Stimulated activated CD4-positive, alpha-beta T cell treated with anti-CD3 and anti-CD28 coated beads, Interleukin-15, amount 100 ng/mL, for 24 hours (primary cell): Measurements from ENCODE around the gene KCNK16.

Experiments used
- DNase-seq: peaks from one replicate; pipeline ENCODE4 v3.0.0-alpha.2; 2020

KCNK16 gene

GRCh38 chr6:39322306-39322850 lies at the start of gene KCNK16:
KCNK16 (minus strand) TSS chr6:39322702; CDS start chr6:39322540, 162 bp downstream.
- DNase-seq = no peak

DNA sequence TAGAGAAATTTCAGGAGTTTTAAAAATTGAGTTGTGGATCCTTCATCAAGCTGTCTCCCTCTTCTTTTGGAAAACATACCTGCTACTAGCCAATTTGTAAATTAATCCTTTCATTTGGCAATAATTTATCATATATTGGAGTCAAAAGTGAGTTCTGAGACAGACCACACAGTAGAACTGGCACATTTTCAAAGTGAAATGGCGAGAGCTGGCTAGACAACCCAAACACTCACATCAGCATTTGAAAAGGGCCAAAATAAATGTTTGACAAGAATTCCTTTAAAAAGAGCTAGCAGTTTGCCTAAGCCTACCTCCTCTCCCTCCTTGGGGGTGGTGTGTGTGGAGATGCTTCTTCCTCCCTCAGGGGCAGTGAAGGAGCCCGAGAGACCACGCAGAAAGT lies 47.9 kb upstream of the KCNK16 start:
- no peak for DNase-seq

DNA sequence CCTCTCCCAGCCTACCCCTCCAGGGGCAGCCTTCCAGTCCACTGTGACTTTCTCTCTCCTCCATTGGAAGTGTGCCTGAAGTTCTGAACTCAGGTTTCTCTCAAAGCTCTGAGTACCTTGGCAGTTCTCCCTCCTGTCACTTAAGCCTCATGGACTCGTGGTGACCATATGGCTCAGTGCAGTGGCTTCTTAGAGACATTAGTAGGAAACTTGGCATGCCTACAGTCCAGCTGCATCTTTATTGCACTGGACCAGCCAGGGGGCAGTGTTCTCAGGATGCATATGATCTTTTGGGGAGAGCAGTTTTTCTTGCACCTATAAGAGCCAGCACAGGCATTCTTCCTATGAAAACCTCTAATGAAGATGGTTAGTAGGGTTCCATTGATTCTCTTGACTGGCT lies 47.5 kb upstream of the KCNK16 start:
- DNase-seq = no peak

GRCh38 chr6:39367700-39368099 lies 45.2 kb upstream of the KCNK16 start:
- no peak for DNase-seq

GRCh38 chr6:39366931-39367618 lies 44.6 kb upstream of the KCNK16 start:
- no peak for DNase-seq

DNA sequence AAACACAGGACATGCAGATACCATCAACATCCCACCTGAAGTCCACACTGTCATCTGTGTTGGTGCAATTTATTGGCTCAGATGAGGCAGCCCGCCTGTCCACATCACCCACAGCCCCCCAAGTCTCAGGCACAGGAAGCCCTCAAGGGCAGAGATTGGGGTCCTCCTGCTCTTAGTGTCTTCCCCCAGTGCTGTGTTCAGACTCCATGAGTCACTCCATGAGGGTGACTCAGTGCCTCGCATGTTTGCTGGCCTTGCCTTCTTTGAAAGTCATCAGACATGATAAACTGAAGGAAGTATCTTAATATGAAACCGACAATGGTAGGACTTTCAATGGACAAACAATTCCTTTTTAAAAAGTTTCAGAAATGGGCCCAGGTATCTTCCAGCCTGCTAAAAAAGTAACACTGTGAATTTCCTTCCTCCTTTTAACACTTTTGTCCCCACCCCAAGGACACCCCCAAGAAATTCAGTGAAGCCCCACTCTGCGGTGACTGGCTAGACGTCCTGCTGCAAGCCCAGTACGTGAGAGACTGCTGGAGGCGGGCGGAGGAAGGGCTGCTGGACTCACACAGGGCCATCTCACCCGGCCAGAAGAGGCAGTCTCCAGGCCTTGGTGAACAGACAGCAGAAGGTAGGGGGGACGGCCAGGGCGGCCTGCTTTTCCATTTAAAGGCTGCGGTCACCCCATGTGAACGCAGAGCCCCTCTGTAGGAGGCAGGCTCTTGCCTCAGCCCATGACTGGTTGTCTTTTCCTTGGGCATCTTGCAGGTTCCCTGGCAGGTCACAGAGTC lies 43.0 kb upstream of the KCNK16 start:
- no peak for DNase-seq

DNA sequence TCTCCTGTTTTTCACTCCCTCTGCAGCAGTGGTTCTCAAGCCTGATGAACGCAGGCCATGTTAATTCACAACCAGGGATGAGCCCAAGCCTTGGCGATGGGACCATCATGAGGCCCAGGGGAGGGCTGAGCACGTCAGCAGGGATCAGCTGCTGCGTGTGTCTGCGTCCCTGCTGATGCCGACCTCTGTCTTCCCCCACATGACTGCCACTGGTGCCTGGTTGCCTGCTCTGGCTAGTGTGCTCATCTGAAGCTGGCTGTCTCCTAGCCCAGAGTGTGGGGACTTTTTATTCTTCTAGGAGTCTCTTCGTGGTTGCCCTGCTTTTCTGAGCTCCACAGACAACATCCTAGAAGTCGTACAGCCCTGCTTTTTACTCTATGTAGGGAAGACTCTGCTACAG lies 40.8 kb upstream of the KCNK16 start:
- no peak for DNase-seq

GRCh38 chr6:39362487-39362865 lies 40.0 kb upstream of the KCNK16 start:
- DNase-seq = no peak

DNA sequence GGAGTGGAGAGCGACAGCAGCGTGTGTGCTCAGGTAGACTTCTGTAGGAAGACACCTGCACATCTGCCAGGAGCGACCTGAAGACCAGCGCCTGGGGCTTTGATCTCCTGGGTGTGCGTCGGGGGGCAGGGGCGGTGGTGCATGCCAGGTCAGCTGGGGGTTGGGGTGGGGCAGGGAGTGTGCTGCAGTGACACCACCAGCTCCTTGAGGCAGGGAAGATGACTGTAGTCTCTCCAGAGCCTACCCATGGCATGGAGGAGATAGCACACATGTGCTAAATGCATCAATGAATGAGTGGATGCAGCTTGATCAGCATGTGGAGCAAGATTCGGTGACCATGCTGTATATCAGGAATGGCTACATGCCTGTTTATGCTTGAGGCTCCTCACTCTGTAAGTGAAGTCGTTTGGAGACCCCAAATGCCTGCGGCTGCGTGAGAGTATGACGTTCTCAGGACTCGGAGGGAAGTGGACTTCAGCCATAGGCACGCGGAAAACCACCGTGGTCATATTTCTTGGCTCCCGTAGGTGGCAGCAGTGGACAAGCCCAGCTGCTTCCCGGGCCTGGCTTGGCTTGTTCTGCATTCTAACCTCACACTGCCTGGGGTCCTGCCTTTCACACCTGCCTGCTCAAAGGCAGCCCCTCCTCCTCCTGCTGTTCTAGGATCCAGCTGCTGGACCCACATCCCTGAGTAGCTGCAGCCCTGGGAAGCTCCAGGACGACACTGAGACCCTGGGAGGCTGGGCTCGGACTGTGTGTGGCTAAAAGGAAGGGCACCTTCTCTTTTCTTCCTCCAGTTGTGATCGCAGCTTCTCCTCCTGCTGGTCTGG lies 39.4 kb upstream of the KCNK16 start:
- DNase-seq = peak; percentile 67

DNA sequence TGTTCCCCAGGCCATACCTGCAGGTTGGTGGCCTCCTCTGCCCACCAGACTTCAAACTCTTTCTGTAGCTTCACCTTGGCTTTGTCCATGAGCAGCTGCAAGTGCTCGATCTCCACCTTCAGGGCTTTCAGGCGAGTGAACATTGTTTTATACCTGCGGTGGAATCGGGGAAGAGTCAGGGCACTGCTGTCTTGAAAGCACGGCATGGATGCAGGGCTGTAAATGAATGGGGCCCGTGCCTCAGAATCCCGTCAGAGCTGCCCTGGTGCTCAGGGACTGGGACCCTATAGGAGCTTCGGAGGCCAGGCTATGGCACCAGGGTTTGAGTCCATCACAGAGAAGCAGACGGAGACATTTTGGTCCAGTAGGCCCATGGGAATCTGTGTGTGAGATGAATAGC lies 37.9 kb upstream of the KCNK16 start:
- no peak for DNase-seq

DNA sequence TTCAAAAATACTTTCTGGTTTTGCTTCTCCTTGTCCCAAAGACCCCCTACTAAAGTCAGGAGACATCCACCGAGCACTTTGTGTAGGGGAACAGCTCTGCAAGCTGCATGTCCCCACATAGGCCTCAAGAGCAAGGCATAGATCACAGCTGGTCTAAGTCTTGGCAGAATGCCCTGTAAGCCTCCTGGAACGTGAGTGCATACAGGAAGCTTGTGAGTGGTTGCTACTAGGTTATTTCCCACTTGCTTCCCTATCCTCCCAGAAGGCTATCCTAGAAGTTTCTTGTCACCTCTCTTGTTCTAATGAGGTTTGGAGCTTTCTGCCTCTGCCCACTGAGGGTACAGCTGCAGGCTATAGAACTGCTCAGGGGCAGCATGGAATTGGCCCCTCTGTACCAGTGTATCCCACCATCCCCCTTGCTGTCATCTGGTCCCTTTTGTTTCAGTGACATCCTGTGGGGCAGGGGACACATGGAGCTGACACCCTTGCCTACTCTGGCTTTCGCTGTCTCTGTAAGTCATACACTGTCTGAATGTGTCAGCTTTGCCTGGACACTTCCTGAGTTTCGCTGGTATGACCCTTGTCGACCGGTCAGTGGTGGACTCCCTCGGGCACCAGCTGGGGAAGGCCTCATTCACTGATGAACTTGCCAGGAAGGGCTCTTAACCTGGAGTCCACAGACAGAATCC lies 35.6 kb upstream of the KCNK16 start:
- no peak for DNase-seq

DNA sequence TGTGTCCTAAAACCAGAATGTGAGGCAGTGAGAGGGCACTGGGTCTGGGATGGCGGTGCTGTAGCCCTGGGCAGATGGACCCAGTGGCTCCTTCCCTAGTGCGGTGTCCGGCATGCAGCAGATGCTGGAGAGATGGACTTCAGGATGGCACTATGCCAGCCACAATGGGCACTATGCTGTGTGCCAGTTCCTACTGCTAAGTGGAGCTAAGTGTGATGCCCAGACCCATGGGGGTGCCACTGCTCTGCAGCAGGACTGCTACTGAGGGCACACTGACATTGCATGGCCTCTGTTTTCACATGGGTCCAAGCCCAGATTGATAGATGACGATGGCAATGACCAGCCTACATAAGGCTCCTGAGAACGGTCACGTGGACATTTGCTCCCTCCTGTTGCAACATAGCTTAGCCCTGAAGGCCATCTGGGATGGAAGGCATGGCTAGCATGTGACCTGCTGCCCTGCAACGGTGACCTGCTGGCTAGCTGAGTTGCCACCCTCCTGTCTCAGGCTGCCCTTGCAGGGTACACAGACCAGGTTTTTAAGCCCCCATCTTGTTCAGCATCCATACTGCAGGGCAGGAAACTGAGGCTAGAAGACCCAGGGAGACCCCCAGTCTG lies 31.3 kb upstream of the KCNK16 start:
- DNase-seq = no peak

GRCh38 chr6:39350723-39351505 lies 28.4 kb upstream of the KCNK16 start:
- DNase-seq = no peak

GRCh38 chr6:39348740-39349139 lies 26.2 kb upstream of the KCNK16 start:
- DNase-seq = no peak

DNA sequence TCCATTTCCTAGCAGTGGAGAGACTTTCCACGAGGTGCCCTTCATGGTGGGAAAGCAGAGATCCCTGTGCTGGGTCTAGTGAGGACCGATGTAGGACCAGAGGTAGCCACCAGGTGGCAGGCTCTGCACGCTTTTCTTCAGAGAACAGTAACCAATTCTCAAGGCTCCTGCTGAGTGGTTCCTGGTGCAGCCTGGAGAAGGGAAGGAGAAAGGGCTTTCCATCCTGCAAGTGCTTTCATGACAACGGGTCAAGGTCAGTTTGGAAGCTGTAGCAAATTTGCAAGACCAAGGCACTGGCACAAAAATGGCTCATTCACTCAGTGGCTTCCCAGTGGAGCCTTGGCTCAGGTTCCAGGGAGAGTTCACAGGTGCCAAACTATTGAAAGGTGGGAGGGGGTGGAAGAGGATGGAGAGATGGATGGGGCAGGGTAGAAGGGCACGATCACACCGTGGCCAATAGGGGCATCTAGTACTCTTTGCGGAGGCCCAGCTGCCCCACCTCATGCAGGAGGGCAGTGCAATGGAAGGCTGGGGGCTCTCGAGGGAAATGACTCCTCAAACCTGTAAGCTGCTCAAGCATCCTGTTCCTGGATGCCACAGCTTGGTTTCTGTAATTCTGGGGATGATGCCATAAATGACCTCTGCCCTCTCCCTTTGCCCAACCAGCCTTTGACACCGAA lies 25.5 kb upstream of the KCNK16 start:
- DNase-seq = peak; percentile 74

GRCh38 chr6:39347206-39347605 lies 24.7 kb upstream of the KCNK16 start:
- DNase-seq = no peak

- DNase-seq = no peak
These were observed 22.3 kb upstream of the KCNK16 start for GRCh38 chr6:39344821-39345280.

DNA sequence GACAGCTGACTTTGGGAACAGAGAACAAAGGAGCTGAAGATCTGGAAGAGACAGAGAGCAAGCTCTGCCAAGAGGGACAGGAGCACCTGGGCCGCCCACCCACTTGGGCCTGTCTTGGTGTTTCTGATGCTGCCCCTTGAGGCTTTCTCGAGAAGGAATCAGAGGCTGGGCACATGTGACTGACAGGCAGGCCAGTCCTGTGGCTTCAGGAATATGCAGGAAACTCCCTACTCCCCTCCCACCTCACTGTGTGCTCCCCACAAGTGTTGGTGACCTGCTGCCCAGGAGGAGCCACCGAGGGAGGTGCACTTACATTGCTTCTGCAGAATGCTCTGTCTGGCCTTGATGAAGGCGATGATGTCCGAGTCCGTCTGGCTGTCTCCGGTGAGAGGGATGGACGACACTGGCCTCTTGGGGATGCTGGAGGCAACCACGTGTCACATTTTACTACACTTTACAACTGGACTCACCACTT lies 20.9 kb upstream of the KCNK16 start:
- no peak for DNase-seq

DNA sequence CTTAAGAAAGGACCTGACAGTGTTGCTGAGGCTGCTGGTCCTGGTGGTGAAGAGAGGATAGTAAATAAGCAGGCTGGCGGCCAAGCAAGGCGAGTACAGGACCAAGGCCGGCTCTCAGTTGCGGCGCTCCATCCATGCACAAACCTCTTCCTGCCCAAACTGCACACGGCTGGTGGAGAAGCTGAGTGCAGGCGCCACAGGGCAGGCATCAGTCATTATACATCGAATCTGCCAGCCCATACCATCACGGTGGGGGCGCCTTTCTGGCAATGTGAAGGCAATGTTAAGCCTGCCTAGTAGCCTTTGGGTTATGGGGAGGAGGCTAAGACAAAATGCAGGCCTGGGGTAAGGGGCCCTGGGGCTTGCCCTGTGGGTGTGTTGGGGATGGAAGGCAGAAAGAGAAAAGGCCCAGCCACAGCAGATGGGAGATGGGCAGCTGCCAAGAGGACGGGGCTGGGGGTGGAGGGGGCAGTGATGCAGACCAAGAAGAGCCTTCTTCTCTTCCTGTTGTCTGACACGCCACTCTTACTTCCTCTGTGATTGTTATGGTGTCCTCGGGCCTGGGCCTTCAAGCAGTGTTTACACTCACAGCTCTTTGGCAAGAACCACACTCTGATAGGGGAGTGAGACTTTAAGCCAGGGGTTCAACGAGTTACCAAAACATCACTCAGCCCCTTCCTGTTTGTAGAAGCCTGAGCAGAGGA lies 20.3 kb upstream of the KCNK16 start:
- DNase-seq = no peak

GRCh38 chr6:39341937-39342336 lies 19.4 kb upstream of the KCNK16 start:
- DNase-seq = no peak
